NCI-H2196 (cell line): Measurements from ENCODE around the gene HK1.
"Not testable (repeated sequence)": the region's sequence is repeated elsewhere in the genome, so short reads cannot be mapped to it uniquely, and the experiment has no call there.

Experiments used
- DNase-seq: peaks from one replicate; lab custom pipeline; 2025; ENCODE audit not compliant: unreplicated experiment; lab: John Stamatoyannopoulos, UW

Gene HK1

DNA sequence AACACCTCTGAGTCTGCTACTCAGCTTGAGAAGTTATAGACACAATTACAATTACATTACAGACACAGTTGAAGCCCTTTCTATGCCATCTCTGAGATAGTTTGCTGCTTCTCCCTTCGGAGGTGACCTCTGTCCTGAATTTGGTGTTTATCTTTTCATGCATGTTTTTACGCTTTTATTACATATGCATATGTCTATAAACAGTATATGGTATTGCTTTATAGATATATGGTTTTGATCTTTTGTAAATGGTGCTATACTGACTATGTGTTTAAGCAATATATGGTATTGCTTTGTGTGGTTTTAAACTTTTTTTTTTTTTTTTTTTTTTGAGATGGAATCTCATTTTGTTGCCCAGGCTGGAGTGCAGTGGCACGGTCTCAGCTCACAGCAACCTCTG, 48.4 kb downstream of the HK1 start:
- DNase-seq = no peak

DNA sequence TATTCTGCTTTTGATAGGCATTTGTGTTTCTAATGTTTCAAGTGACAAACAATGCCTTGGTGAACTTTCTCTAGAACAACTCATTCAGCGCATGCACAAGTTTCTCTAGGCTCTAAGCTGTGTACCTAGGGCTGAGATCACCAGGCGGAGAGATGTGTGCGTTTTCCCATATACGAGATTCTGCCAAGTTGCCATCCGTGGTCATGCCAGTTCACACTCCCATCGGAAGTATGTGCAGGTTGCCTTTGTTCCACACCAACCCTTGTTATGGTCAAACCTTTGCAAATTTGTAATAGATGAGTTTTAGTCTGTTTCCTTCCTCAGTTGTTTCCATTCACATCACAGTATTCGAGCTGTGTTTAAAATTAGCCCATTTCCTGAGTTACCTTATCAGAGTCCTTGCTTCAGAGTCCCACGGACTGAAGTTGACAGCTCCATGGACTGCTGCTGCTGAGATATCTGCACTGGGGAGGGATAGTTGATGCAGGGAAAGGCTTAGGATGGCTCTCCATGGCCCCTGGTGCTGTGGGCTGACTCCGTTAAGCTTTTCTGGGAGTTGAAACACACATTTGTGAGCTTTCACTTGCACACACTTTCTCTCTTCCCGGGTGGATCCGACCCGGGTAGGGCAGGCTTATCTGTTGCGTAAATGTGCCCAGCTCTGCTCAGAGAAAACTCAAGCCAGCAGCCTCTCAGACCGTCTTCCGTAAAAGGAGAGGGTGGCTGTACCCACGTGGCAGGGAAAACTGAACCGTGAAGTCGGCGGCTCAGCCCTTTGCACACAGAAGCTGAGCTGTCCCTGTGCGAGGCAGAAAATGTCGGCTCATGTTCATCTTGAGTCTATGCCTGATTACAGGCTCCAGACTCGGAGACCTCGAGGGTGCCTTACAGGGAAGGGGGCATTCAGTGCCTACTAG, 49.4 kb downstream of the HK1 start:
- peak; percentile 26 for DNase-seq

DNA sequence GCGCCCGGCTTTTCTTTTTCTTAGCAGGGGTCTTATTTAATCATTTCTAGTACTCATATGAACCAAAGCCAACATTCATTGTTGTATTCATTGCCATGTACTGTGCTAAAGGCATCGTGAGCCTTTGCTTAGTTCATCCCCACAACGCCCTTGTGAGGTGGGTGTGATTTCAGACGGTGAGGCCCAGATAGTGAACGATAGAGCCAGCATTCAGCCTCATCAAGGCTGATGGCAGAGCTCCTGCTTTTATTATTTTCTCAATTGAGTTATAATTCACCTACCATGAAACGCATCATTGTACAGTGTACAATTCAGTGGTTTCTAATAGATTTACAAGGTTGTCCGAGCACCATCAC, 50.1 kb downstream of the HK1 start:
- no peak for DNase-seq

DNA sequence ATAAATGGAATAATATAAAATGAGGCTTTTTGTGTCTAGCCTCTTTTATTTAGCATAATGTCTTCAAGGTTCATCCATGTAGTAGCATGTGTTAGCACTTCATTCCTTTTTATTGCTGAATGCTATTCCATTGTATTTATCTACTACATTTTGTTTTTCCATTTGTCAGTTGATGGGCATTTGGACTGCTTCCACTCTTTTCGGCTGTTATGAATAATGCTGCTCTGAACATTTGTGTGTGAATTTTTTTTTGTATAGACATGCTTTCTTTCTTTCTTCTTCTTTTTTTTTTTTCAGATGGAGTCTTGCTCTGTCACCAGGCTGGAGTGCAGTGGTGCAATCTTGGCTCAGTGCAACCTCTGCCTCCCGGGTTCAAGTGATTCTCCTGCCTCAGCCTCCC, 50.6 kb downstream of the HK1 start:
- DNase-seq = not testable (repeated sequence)

DNA sequence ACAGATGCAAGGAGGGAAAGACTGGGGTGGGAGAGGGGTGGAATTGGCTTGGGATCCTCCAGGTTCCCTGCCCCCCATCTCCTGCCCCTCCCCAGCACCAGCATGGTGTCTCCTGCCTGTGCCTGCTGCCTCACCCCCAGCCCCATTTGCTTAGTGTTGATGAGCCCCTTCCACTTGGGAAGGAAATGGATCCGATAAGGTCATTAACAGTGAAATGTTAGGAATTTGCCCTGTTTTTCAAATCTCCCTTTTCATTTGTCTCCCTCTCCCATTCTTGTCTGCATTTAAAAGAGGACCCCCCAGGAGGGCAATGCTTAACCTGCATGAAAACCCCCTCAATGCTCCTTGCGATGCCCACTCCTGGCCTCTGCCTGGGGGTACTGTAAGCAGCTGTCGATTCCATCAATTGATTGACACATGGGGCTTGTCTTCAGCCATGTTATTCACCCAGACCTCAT, 51.5 kb downstream of the HK1 start:
- no peak for DNase-seq

DNA sequence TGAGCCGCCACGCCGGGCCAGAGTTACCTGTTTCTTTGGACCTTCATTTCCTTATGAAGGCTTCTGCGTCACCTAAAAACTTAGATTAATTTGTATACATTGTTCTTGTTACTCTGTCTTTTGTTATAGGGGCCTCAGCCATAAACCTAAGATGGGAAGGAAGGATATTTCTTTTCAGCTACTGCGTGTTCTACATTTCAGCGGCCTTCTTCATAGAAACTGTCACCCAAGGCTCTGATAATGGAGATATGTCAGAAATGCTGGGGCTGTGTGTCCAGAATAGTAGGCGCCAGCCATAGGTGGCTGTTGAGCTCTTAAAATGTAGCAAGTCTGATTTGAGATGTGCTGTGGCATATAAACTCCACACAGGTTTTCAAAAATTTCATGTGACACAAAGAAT, 52.9 kb downstream of the HK1 start:
- no peak for DNase-seq

DNA sequence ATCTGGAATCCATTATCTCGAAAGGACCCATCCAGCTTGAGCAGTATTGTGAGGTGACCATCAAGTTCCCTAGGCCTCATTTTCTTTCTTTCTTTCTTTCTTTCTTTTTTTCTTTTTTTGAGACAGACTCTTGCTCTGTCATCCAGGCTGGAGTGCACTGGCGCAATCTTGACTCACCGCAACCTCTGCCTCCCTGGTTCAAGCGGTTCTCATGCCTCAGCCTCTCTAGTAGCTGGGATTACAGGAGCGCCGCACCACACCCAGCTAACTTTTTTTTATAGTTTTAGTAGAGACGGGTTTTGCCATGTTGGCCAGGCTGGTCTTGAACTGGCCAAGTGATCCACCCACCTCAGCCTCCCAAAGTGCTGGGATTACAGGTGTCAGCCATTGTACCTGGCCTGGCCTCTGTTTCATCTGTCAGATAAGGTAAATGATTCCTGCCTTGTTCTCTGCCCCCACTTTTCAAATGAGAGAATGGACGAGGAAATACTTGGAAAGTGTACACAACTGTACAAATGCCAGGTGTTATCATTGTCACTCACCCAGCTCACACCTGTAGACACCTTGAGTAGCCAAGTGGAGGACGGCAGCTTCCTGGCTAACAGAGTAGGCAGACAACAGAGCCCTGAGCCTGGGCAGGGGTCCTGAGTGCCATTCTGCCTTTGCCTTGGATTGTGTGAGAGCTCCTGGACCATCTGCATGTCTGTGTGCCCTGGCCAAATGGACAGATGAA, 54.1 kb downstream of the HK1 start:
- DNase-seq = no peak

DNA sequence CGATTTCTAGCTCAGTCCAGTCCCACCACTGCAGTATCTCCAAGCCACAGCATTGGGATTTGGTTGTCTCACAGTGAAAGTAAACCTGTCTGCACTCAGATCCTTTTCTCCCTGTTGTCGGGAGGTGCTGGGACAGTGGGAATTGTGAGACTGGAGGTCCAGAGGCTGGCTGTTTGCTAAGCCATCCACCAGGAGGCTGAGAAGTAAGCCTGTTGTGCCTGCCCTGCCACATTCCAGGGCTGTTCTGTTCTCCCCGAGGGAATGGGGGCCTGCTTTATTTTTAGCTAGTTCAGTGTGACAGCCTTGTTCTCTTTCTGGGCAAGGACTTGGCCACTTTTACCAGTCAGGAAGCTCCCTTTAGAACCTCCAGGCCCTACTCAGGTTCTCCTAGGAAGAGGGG, 54.9 kb downstream of the HK1 start:
- no peak for DNase-seq

DNA sequence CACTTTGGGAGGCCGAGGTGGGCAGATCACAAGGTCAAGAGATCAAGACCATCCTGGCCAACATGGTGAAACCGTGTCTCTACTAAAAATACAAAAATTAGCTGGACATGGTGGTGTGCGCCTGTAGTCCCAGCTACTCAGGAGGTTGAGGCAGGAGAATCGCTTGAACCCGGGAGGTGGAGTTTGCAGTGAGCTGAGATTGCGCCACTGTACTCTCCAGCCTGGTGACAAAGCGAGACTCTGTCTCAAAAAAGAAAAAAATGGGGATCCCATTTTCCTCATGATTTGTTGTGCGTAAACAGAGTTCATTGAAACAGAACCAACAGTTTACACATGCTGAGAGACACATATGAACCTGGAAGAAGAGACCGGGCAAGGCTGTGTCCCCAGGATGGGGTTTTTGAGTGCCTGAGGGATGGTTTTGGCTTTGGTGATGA, 55.6 kb downstream of the HK1 start:
- DNase-seq = not testable (repeated sequence)

DNA sequence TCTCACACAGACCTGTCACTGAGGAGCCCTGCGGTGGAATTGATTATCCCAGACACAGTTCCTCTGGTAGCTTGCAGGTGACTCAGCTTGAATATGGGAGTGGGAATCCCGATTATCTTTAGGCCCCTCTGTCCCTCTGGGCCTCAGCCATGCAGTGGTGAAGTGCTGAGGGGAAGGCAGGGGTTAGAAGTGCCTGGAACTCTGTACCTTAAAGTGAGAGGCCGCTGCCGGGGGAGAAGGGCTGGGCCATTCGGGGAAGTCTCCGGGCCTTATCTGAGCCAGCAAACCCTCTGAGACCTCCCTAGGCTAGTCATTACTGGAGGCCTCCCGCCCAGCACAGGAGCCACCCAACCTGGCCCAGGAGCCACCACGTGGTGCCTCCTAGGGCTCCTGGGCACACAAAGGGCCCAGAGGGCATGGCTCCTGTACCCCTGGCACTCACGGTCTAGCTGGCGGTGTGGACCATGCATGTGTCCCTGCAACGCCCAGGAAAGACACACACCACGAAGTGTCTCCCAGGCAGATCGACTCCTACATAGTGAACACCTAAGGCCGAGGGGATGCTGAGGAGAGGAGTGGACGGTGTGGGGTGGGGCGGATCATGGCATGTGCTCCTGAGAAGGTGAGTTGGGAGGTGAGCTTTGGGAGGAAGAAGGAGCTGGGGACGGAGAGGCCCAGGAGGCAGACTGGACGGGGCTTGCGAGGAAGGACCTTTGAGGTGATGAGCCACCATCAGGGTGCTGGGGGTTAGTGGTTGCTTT, 56.2 kb downstream of the HK1 start:
- no peak for DNase-seq

DNA sequence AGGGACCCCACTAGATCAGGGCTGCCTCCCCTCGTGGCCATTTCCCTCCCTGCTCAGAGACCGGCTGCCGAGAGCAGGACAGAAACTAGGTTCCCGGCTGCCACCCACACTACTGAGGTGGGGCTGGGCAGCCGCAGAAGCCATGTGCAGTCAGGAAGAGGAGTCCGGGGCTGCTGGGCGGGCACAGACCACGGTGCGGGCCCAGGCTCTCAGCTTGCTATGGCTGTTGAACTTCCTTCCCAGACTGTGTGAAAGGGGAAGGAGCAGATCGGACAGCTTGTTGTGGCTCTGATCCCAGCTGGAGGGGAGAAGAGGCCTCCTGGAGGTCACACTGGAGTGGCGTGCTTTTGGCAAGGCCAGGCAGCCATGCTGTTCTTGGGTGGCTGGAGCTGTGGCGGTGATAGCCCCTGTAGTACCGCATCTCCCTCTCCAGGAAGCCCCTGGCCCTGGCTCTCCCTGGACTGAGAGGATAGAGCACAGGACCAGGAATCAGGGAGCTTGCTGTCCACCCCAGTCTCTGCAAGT, 56.8 kb downstream of the HK1 start:
- DNase-seq = no peak

DNA sequence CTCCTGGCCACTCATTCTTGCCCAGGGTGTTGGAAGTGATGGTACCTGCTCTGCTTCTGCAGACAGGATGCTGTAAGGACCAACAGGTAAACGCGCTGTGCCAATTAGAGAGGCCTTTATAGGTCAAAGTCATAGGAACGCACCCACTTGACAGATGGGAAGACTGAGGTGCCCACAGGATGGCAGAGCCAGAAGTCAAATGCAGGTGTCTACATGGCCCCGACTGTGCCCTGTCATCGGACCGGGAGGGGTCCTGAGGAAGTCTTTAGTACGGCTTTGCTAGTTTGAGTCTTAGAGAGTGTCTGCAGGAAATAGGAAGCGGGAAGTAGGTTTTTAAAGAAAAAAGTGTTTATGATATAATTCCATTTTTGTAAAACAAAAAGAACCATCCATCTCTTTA, 57.3 kb downstream of the HK1 start:
- no peak for DNase-seq

DNA sequence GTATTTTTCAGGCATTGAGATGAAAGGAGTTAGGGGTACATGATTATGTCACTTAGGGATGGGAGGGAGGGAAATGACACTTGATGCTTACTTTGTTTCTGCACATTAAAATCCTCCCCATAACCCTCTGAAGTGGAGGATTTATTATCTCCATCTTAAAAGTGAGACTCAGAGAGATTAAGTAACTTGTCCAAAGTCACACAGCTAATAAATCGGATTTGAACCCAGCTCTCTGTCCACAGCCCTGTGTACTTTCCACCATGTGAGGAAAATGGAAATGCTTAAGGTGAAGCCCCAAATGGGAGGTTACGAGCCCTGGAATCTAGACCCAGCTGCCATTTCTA, 58.6 kb downstream of the HK1 start:
- DNase-seq = no peak

DNA sequence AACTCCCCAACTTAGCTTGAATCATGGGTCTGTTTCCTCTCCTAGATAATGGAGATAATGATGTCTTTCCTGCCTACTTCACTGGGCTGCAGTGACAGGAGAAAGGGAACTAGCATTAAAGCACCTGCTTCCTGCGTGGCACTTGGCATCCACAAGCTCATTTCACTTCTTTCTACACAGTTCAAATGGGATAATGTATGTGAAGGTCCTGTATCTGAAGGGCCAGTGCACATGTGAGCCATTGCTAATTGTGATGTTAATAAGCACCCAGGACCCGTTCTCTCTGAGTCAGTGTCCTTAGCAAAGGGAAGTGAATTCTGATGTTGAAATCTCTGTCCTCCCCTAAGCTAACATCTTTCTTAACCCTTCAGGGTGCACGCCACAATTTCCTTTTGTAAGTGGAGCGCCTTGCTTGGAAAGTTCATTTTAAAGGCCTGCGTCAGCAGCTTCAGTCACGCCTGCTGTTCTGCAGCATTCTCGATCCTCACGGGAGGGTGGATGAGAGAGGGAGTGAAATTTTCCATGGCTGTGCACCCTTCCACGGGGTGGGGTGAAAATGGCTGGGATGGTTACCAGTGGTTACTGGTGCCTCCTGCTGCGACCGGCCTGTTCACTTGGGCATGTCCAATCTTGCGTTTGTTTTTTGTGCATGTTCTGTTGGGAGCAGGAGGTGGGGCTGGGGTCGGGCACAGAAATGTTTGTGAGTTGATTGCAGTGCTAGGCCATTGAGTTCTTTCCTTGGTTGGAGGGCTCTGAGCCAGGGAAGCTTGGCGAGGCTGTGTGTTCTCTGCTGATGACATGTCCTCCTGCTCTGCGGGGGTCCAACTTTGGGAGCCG, 59.2 kb downstream of the HK1 start:
- peak; percentile 16 for DNase-seq

DNA sequence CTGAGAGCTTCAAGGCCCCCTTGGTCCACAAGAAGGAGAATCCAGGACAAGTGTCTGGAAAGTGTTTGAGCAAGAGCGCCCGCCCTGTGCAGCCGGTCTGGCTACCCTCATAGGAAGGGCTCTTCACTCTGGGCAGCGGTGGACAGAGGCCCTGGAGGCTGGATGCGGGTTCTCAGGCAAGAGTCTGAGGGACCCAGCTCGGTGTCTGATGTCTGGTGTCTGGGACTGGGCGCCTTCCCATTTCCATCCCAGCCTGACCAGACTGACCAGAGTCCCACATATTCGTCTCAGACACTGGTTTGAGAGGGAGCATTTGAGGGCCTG, 59.8 kb downstream of the HK1 start:
- DNase-seq = no peak

DNA sequence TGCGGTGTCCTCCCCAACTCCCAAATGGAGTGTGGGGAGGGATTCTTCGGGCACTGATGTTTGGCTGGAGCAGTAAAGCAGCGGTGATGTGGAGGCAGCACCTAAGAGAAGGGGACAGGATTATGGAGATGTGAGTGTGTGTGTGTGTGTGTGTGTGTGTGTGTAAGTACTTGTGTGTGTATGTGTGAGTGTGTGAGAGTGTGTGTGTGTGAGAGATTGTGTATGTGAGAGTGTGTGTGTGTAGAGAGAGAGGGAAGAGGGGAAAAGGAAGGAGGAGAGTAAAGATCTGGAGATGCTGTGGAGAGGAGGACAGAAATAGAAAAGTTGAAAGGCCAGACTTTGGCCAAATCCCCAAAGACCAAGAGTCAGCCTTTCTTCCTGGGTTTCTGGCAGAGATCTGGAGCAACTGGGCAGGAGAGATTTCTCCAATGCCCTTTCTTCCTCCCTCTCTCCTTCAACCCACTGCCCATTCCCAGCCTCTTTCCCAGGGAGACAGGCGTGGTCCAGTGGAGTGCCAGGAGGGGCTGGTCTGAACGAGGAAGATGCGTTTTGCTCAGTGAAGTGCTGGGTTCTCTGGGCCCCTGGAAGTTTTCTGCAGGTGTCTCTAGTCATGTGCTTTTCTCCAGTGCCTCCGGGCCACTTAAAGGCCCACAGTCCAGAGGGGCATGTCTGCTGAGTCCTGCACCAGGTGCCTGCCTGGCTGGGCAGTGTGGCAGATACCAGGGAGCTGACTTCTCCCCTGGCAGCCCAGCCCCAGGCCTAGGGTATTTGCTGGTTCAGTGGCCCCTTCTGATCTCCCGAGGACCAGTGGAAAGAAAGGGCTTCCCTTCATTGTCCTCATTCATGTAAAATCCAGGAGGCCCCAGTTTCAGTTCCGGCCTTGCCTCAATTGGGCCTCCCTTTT, 60.5 kb downstream of the HK1 start:
- no peak for DNase-seq

DNA sequence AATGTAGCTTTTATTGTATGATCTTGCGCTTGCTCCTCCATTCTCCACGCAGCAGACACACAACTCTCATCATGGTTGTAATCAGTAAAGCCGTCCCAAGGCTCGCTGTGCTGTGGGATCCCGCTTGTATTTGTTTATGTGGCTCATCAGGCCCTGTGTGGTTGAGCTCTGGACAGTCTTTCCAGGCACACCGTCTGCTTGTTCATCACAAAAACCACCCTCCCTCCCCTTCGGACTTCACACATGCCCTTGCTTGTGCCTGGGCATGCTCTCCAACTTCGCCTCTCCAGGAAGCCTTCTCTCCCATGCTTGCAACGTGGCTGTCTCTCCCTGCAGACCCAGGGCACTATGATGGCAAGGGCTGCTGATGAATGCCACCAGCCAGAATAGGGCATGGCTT, 62.4 kb downstream of the HK1 start:
- no peak for DNase-seq

DNA sequence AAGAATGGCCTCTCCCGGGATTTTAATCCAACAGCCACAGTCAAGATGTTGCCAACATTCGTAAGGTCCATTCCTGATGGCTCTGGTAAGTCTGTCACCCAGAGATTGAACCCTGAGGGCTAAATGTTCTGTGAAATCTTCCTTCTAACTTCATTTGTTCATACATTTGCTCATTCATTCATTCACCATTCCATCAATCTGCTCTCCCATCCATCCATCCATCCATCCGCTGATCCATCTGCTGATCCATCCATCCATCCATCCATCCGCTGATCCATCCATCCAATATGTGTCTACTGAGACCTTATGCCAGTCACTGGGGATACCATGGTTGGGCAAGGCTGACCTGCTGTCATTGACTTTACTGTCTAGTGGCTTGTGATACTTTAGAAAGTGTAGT, 65.6 kb downstream of the HK1 start:
- DNase-seq = no peak

DNA sequence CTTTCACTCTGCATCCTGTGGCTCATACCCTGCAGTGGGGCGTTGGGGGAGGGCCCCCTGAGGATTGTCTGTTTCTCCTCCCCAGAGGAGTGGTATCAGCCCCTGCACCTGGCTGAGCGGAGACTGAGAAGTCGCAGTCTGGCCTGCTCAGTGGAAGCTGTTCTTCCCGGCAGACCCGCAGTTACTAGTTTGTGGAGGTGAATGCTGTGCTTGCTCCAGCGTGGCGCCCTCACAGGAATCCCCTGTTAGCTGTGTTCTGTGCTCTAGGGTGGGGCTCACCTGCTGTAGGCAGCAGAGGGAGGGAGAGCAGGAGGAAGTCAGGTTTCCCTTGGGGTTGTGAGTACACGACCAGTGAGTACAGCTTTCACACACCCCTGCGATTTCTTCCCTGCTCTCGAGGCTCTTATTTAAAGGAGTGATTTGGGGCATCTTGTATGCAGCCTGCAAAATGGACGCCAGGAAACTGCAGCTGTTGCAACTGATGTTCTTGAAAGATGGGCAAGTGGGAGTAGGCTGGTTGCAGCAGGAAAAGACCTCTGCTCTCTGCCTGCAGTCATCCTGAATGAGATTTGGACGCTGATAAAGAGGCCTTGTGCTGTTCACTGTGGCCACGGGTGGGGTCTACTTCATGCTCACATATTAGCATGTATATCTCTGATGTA, 66.4 kb downstream of the HK1 start:
- DNase-seq = no peak
